ENCODE data around the gene ARHGAP31.

GRCh38 chr3:119330181-119330580, 36.0 kb downstream of the ARHGAP31 start:
- no peak for TF ChIP-seq CTCF (IDR thresholded peaks at IDR 0.05 in 4 of 5, conservative IDR thresholded peaks at IDR 0.05 in 1 of 5)
- TF ChIP-seq POLR2A (IDR thresholded peaks at IDR 0.05), result no peak
